Right cardiac atrium (tissue), 5 donors: ENCODE measurements around the gene ZNF611. TPM values are rescaled to one million over a fixed set of nuclear protein-coding genes. Genes with fewer than 3 reads are reported as not detected.

Source experiments
- ATAC-seq, 2 donors: fragments of 200-7000 bp; cut with Tn5 transposase; one replicate each; pipeline versions ENCODE4 v1.8.0 to v1.9.1; 2020; ENCODE audit warnings: moderate library complexity in 2 of 2, mild to moderate bottlenecking in 1 of 2
- DNase-seq, 3 donors: peaks; one replicate each; pipeline ENCODE4 v3.0.0-alpha.2; 2020
- H3K27ac ChIP-seq: one replicate; pipeline ENCODE4 v1.5.1; 2013; ENCODE audit warnings: mild to moderate bottlenecking, low read length, control low read depth, moderate library complexity
- H3K27me3 ChIP-seq: one replicate; pipeline ENCODE4 v1.6.1; 2013; ENCODE audit not compliant: control insufficient read depth, insufficient read depth
- H3K4me1 ChIP-seq: one replicate; pipeline ENCODE4 v1.6.1; 2013; ENCODE audit warnings: low read length; ENCODE audit not compliant: control insufficient read depth, insufficient read depth
- H3K4me3 ChIP-seq: one replicate; pipeline ENCODE4 v1.5.1; 2013; ENCODE audit warnings: low read length, control low read depth
- H3K9me3 ChIP-seq: one replicate; pipeline ENCODE4 v1.6.1; 2013; ENCODE audit warnings: low read length; ENCODE audit not compliant: control insufficient read depth
- WGBS: extraction: QIAGEN DNeasy Blood & Tissue Kit; methylation state at CpG from one replicate; pipeline ENCODE4 v1.1.7; 2013; 5-methylcytosine and 5-hydroxymethylcytosine counted together
- intact Hi-C, 4 donors: fragments of 100-400 bp; cut with DNase I; formaldehyde crosslinking; loops; one replicate each; pipeline versions ENCODE4 v1.11.0 to v1.14.0; 2022 to 2023
- polyA plus RNA-seq: library from polyadenylated mRNA; stranded (reverse); fragments of 200-250 nt; gene quantifications from one replicate; pipeline ENCODE4 v1.2.3, GENCODE V29; 2013
- total RNA-seq, 4 donors: library from RNA; stranded (reverse); fragmentation: NEBNext Ultra II Directional; extraction: Animal tissue kit (Norgen Biotek cat#: 25700); gene quantifications; one replicate each; pipeline ENCODE4 v1.2.1, GENCODE V29; 2021
- donor health status: healthy with polysubstance abuse.
- donor health status: DM: no; HTN: yes; CAD: no.
- donor health status: DM: no; HTN: no; CAD: no.
- donor health status: DM: no; HTN: yes; CAD: no; lungs with severe emphysema.
- donor health status: DM: yes; HTN: yes; CAD: no.

ZNF611 gene
- total and polyA plus RNA-seq, 5 donors, result 5.9 to 12.1 (median 8.9) TPM

GRCh38 chr19:52660981-52661380 lies 73.9 kb downstream of the ZNF611 start:
- no peaks in the 10 kb centered on the region for H3K4me1 ChIP-seq
- ATAC-seq (no peak), DNase-seq (no peak)
- H3K27ac ChIP-seq, result no peak overlapping the region
- no peaks in the 10 kb centered on the region for H3K27me3 ChIP-seq
- 80% methylated on average over 3 of the region's 3 CpGs for WGBS
- intact Hi-C loops, result no loop called here
- H3K9me3 ChIP-seq, result no peaks in the 10 kb centered on the region
- no peak overlapping the region for H3K4me3 ChIP-seq

GRCh38 chr19:52659013-52659412 lies 75.8 kb downstream of the ZNF611 start:
- Histone ChIP-seq H3K4me3 (no peak overlapping the region), H3K9me3 (no peaks in the 10 kb centered on the region), H3K4me1 (no peaks in the 10 kb centered on the region), H3K27ac (no peak overlapping the region), H3K27me3 (no peaks in the 10 kb centered on the region)
- ATAC-seq, result no peak
- WGBS, result 84% methylated on average over 14 of the region's 14 CpGs
- no peak for DNase-seq
- intact Hi-C loops, result no loop called here

DNA sequence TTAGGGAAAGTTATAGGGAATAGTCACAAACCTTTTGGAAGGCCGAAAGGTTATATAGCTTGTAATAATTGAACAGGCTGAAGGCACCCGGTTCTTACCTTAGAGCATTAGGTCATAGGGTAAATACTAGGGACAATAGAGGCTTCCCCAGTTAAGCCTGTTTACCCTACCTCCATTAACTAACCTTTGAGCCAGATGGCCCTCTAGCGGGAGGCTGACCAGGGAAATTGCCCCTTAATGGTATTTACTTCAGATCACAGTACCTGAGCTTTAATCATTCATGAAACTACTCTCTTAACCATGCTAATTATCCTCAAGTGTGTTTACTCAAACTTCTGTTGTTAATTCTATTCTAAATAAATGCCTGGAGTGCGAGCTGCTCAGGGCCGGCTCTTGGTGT lies 76.2 kb downstream of the ZNF611 start:
- intact Hi-C loops, result no loop called here
- no peak overlapping the region for H3K4me3 ChIP-seq
- H3K4me1 ChIP-seq, result no peaks in the 10 kb centered on the region
- H3K27me3 ChIP-seq, result no peaks in the 10 kb centered on the region
- no peak for ATAC-seq
- 92% methylated on average over 5 of the region's 5 CpGs for WGBS
- H3K9me3 ChIP-seq, result no peaks in the 10 kb centered on the region
- no peak for DNase-seq
- H3K27ac ChIP-seq, result no peak overlapping the region

DNA sequence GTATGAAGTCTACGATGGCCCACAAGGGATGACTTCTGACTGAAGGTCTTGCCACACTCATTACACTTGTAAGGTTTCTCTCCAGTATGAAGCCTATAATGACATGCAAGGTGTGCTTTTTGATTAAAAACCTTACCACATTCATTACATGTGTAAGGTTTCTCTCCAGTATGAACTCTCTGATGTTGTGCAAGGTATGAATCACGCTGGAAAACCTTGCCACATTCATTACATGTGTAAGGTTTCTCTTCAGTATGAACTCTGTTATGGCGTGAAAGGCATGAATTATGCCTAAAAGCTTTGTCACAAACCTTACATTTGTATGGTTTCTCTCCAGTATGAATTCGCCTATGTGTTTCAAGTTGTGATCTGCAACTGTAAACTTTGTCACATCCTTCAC lies 81.7 kb downstream of the ZNF611 start:
- no peak for ATAC-seq
- WGBS, result 98% methylated on average over 4 of the region's 4 CpGs

More for the DNA sequence above, 81.7 kb downstream of the ZNF611 start:
- Histone ChIP-seq H3K4me1 (no peaks in the 10 kb centered on the region), H3K27ac (no peak overlapping the region), H3K4me3 (no peak overlapping the region), H3K27me3 (no peaks in the 10 kb centered on the region), H3K9me3 (no peaks in the 10 kb centered on the region)
- no peak for DNase-seq
- intact Hi-C loops, result no loop called here

Other genes with a start within 250 kb of the ZNF611 start
- gene ZNF808, start 207.4 kb downstream of the ZNF611 start, total RNA-seq, result 10 to 100 TPM; 27.6 to 34.2 (median 30.3) TPM
- 9.0 TPM for gene ZNF808, start 207.4 kb downstream of the ZNF611 start, polyA plus RNA-seq
- gene ZNF701, start 164.8 kb downstream of the ZNF611 start, total RNA-seq, result 10 to 100 TPM; 16.2 to 19.7 (median 19.1) TPM
- gene ZNF701, start 164.8 kb downstream of the ZNF611 start, polyA plus RNA-seq, result 11.5 TPM
- gene ZNF83, start 96.7 kb downstream of the ZNF611 start, total RNA-seq, result 10 to 100 TPM; 19.2 to 27.4 (median 22.5) TPM
- 24.9 TPM for gene ZNF83, start 96.7 kb downstream of the ZNF611 start, polyA plus RNA-seq
- 1 to 10 TPM; 2.6 to 4.6 (median 3.6) TPM for gene ZNF600, start 51.7 kb upstream of the ZNF611 start, total RNA-seq
- 2.4 TPM for gene ZNF600, start 51.7 kb upstream of the ZNF611 start, polyA plus RNA-seq
- 1 to 10 TPM; 5.2 to 9.1 (median 7.1) TPM for gene ZNF28, start 86.6 kb upstream of the ZNF611 start, total RNA-seq
- gene ZNF28, start 86.6 kb upstream of the ZNF611 start, polyA plus RNA-seq, result 2.0 TPM
- gene ZNF468, start 122.6 kb upstream of the ZNF611 start, total RNA-seq, result 10 to 100 TPM in 1 of 4 donors, 1 to 10 TPM in 3; 7.3 to 10.7 (median 8.7) TPM
- 6.9 TPM for gene ZNF468, start 122.6 kb upstream of the ZNF611 start, polyA plus RNA-seq
- 10 to 100 TPM in 1 of 4 donors, 1 to 10 TPM in 3; 7.9 to 13.3 (median 9.4) TPM for gene ZNF320, start 162.6 kb upstream of the ZNF611 start, total RNA-seq
- 6.6 TPM for gene ZNF320, start 162.6 kb upstream of the ZNF611 start, polyA plus RNA-seq
- gene ZNF888, start 188.4 kb upstream of the ZNF611 start, total RNA-seq, result 1 to 10 TPM; 1.7 to 1.9 (median 1.8) TPM
- gene ZNF888, start 188.4 kb upstream of the ZNF611 start, polyA plus RNA-seq, result 1.00 TPM
- 1 to 10 TPM; 4.1 to 8.3 (median 5.8) TPM for gene ZNF816, start 227.8 kb upstream of the ZNF611 start, total RNA-seq
- gene ZNF816, start 227.8 kb upstream of the ZNF611 start, polyA plus RNA-seq, result 3.0 TPM